Neural crest cell (in vitro differentiated cells): ENCODE results near the gene MCM5. TPM values are rescaled to one million over a fixed set of nuclear protein-coding genes. Genes with fewer than 3 reads are reported as not detected.

Experiments used
- DNase-seq: peaks from one replicate; pipeline ENCODE4 v3.0.0; 2021; ENCODE audit warnings: low read depth, mixed read lengths, low spot score
- H3K27ac Mint-ChIP-seq: one replicate; pipeline ENCODE4 v1.8.0; 2021; ENCODE audit warnings: mild to moderate bottlenecking, mixed read lengths; ENCODE audit not compliant: unreplicated experiment
- H3K27me3 Mint-ChIP-seq: 2 replicates; pipeline ENCODE4 v1.8.0; 2021; ENCODE audit warnings: low read depth, mild to moderate bottlenecking, mixed read lengths
- H3K36me3 Mint-ChIP-seq: 2 replicates; pipeline ENCODE4 v1.8.0; 2021; ENCODE audit warnings: low read depth, mild to moderate bottlenecking, mixed read lengths
- H3K4me1 Mint-ChIP-seq: 2 replicates; pipeline ENCODE4 v1.8.0; 2021; ENCODE audit warnings: mixed read lengths
- H3K4me3 Mint-ChIP-seq: one replicate; pipeline ENCODE4 v1.8.0; 2021; ENCODE audit warnings: mild to moderate bottlenecking, mixed read lengths
- H3K9me3 Mint-ChIP-seq: 2 replicates; pipeline ENCODE4 v1.8.0; 2021; ENCODE audit warnings: mixed read lengths
- CTCF ChIP-seq: fragments of 200-600 bp; sonication (generic); conservative IDR thresholded peaks from 2 replicates; pipeline ENCODE4 v1.5.0; 2021; ENCODE audit warnings: antibody characterized with exemption, mild to moderate bottlenecking
- long read RNA-seq: library from polyadenylated mRNA; unstranded; transcript quantifications from one replicate; pipeline ENCODE4 v2.0.0, GENCODE V29; 2020
- total RNA-seq: library from RNA; stranded (reverse); gene quantifications from 2 replicates; pipeline ENCODE4 v1.2.1, GENCODE V29; 2021

MCM5 gene
- 174 and 187 TPM in 2 replicates for total RNA-seq
- long read RNA-seq, transcript MCM5-201 (17 exons, 3,534 nt), result major isoform, 187 of 228 reads
- long read RNA-seq, partial matches to known transcripts, result 29 of 228 reads
- long read RNA-seq, other reads (novel, unspliced or antisense), result 12 of 228 reads

DNA sequence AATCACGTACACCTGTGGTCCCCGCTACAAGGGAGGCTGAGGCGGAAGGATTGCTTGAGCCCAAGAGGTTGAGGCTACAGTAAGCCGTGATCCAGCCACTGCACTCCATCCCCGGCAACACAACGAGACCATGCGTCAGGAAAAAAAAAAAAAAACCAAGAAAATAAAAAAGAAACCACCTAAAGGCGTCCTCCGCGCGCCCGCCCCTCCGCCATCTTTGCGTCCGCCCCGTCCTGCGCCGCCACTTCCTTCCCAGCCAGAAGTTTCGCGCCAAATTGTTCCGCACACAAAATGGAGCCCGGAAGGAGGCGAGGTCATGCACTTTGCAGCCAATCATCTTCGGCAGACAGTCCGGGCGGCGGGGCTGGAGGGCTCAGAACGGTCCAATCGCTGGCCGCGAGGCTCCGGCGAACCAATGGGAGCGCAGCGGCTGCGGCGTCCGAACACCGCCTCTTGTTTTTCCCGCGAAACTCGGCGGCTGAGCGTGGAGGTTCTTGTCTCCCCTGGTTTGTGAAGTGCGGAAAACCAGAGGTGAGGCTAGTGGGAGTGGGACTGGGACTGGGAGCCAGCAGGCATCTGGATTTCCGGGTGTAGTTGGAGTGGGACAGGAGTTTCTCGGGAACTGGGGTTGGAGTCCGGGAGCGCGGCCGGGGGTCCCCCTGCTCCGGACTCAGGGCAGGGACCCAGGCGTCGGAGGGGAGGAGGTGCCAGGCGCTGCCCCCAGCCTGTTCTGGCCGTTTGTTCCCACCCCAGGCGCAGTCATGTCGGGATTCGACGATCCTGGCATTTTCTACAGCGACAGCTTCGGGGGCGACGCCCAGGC, at the start of gene MCM5:
Gene MCM5 (plus strand): TSS at position 463 of the 823 bp plus-strand sequence. CDS start 299 bp downstream, at position 762.
- peak; percentile 95 for DNase-seq
- no peak for TF ChIP-seq CTCF
- Mint-ChIP-seq H3K4me3 (peak within 1 kb of the TSS; percentile 100), H3K4me1 (peaks cover 56% of the 10 kb centered on the region), H3K36me3 (peaks cover 8% of the 10 kb centered on the region), H3K27ac (peak within 1 kb of the TSS; percentile 100), H3K27me3 (no peaks in the 10 kb centered on the region), H3K9me3 (no peaks in the 10 kb centered on the region)

- Mint-ChIP-seq H3K36me3 (no peaks in the 10 kb centered on the region), H3K4me1 (peaks cover 19% of the 10 kb centered on the region), H3K27ac (peak overlapping the region; percentile 96), H3K27me3 (peaks cover 9% of the 10 kb centered on the region), H3K9me3 (no peaks in the 10 kb centered on the region), H3K4me3 (peak overlapping the region; percentile 93)
- peak; percentile 91 for DNase-seq
- peak; percentile 96 for TF ChIP-seq CTCF
Observed at GRCh38 chr22:35350539-35351503, 49.1 kb upstream of the MCM5 start.

GRCh38 chr22:35352214-35353111, 47.5 kb upstream of the MCM5 start:
- no peaks in the 10 kb centered on the region for H3K9me3 Mint-ChIP-seq

DNA sequence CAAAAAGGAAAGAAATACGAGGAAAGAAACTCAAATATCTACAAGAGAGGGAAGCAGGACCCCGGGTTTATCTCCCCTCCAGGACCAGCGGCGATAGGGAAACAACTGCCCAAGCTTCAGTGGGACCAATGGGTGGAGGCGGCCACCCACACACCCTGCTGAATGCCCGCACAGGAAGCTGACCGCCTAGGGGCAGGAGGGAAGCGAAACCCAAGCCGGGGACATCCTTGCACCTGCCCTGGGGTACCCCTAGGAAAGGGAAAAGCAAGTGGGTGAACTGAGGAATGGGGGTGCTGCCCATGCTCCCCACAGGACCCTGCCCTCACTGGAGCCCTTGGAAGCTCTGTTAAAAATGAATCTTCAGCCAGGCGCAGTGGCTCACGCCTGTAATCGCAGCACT, 46.6 kb upstream of the MCM5 start:
- no peak overlapping the region for H3K4me3 Mint-ChIP-seq
- no peaks in the 10 kb centered on the region for H3K36me3 Mint-ChIP-seq

More at GRCh38 chr22:35352214-35353111, 47.5 kb upstream of the MCM5 start:
- no peak overlapping the region for H3K27ac Mint-ChIP-seq
- TF ChIP-seq CTCF, result peak; percentile 20
- H3K27me3 Mint-ChIP-seq, result peaks cover 9% of the 10 kb centered on the region
- peaks cover 23% of the 10 kb centered on the region for H3K4me1 Mint-ChIP-seq
- H3K4me3 Mint-ChIP-seq, result peak overlapping the region; percentile 93
- H3K36me3 Mint-ChIP-seq, result no peaks in the 10 kb centered on the region
- DNase-seq, result peak; percentile 21

More for the DNA sequence above, 46.6 kb upstream of the MCM5 start:
- DNase-seq, result no peak
- no peak for TF ChIP-seq CTCF
- H3K9me3 Mint-ChIP-seq, result no peaks in the 10 kb centered on the region
- H3K27me3 Mint-ChIP-seq, result peaks cover 9% of the 10 kb centered on the region
- peaks cover 23% of the 10 kb centered on the region for H3K4me1 Mint-ChIP-seq
- H3K27ac Mint-ChIP-seq, result no peak overlapping the region
